GM18526 (cell line): Measurements from ENCODE around the gene HNRNPU.
A peak's percentile ranks its signal among the peaks of the same experiment; 100 is the strongest.

ENCODE experiments used
- POLR2A ChIP-seq: IDR thresholded peaks from 3 replicates; pipeline ENCODE4 v1.6.1; 2011; ENCODE audit not compliant: insufficient read length; ENCODE audit errors: extremely low read depth

The HNRNPU gene

GRCh38 chr1:244868484-244869363 lies 4.4 kb upstream of the HNRNPU start:
- TF ChIP-seq POLR2A: no peak

- TF ChIP-seq POLR2A: no peak
These were observed 2.0 kb upstream of the HNRNPU start for GRCh38 chr1:244866355-244866754.

- no peak for TF ChIP-seq POLR2A
These were observed 1.5 kb upstream of the HNRNPU start for GRCh38 chr1:244865820-244866219.

GRCh38 chr1:244865028-244865371 lies 657 bp upstream of the HNRNPU start:
- no peak for TF ChIP-seq POLR2A

- peak; percentile 19 for TF ChIP-seq POLR2A
These were observed 671 bp downstream of the HNRNPU start for GRCh38 chr1:244863491-244864252.

- peak; percentile 52 for TF ChIP-seq POLR2A
These were observed 1.4 kb downstream of the HNRNPU start for GRCh38 chr1:244862699-244863490.

GRCh38 chr1:244862354-244862698 lies 2.0 kb downstream of the HNRNPU start:
- no peak for TF ChIP-seq POLR2A

GRCh38 chr1:244861683-244862082 lies 2.7 kb downstream of the HNRNPU start:
- no peak for TF ChIP-seq POLR2A

GRCh38 chr1:244860914-244861610 lies 3.3 kb downstream of the HNRNPU start:
- no peak for TF ChIP-seq POLR2A

- TF ChIP-seq POLR2A: no peak
These were observed 4.3 kb downstream of the HNRNPU start for GRCh38 chr1:244860078-244860477.

GRCh38 chr1:244858357-244858756 lies 6.0 kb downstream of the HNRNPU start:
- no peak for TF ChIP-seq POLR2A

GRCh38 chr1:244857761-244858160 lies 6.6 kb downstream of the HNRNPU start:
- no peak for TF ChIP-seq POLR2A

GRCh38 chr1:244854865-244855578 lies 9.3 kb downstream of the HNRNPU start:
- no peak for TF ChIP-seq POLR2A

GRCh38 chr1:244854166-244854565 lies 10.2 kb downstream of the HNRNPU start:
- TF ChIP-seq POLR2A: no peak

GRCh38 chr1:244852694-244853093 lies 11.6 kb downstream of the HNRNPU start:
- no peak for TF ChIP-seq POLR2A
